ENCODE data around the gene ZNF530.

The ZNF530 gene

DNA sequence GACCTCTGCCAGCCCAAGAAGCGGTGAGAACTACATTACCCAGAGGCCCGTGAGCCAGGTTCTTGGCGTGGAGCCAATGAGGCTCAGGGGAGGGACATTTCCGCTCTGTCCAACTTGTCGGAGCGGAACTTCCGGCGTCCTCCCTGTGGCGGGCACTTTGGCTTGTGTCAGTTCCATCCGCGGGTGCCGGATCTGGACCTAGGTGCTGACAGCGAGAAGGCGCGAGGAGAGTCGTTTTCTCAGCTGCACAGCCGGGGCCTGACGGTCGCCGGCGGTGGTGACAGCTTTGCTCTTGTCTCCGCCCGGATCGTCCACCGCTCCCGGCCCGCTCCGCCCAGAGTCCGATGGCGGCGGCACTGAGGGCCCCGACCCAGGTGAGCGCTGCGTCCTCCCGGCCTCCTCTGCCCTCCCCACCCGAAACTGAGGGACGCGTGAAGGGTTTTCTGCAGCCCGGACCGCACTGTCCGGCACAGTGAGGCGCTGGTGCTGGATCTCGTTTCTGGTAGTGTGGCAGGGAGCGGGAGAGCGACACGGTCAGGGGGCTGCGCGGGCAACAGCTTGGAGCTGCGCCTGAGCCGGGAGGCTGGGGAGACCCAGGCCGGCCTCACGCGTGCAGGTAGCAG is at the start of gene ZNF530:
TSS of gene ZNF530 (plus strand) at position 125 of the 623 bp plus-strand sequence. CDS start 4,461 bp downstream, outside the sequence.
- peak; percentile 96 for DNase-seq

DNA sequence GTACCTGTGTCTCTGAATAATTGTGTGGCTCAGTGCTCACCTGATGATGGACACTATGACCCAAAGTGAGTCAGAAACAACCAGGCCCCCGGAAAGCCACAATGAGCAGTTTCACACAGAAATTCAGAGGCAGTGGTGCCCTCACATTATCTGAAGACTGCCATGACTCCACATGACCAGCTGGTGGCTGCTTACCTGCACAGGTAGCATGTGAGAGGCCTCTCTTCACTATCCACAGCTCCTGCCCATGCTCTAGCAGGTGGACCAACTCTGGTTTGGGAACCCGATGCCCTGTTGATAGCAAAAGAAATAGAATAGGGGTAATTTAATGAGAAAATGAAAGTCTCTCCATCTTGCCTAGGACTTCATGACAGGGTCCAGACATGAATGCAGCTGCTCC is 47.3 kb upstream of the ZNF530 start:
- no peak for DNase-seq

DNA sequence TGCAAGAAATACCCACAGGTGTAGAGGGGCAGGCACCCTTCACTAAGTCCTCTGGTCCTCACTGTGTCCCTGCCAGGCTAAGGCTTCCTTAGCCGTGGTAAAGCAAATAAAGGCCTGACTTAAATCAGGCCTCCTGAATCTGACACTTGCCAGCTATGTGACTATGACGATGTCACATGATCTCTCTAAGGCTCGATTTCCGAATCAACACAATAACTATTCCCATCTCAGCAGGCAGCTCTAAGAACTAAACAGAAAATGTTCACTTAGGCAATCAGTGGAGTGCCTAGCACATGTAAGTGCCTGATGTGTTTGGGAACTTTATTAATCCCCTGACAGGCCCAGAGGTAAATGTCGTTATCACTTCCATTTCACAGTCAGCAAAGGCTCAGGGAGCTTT is 42.0 kb upstream of the ZNF530 start:
- no peak for DNase-seq

DNA sequence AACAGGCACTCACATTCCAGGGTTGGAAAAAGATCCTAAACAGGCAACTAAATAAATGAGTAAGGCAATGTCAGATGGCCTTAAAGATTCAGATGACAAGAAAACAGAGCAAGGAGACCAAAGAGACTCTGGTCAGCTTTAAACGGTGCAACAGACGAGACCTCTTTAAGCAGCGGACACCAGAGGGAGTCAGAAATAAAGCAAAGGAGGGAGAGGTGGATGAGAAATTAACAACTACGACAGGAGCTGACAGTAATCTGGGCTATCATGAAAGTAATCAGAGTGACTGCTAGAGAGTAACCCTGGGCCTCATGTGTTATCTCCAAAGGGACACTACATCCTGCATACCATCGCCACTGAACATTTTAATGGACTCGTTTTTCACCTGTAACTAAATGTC is 41.2 kb upstream of the ZNF530 start:
- DNase-seq = no peak

DNA sequence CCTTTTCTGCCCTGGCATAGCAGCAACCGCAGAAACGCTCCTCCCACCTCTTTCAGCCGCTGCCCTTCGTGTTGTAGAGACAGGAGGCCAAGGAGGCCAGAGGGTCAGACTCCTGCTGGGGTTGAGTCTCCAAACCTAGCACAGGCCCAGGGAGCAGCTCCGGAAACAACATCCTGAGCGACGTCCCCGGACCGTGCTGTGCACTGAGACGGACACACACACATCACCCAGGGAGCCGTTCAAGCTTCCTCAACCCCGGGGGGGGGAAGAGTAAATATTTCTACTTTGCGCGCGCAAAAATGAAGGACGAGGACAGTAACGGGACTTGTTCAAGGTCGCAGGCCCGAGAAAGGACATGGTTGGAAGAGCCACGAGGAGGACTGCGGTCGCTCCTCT is 40.7 kb upstream of the ZNF530 start:
- no peak for DNase-seq

DNA sequence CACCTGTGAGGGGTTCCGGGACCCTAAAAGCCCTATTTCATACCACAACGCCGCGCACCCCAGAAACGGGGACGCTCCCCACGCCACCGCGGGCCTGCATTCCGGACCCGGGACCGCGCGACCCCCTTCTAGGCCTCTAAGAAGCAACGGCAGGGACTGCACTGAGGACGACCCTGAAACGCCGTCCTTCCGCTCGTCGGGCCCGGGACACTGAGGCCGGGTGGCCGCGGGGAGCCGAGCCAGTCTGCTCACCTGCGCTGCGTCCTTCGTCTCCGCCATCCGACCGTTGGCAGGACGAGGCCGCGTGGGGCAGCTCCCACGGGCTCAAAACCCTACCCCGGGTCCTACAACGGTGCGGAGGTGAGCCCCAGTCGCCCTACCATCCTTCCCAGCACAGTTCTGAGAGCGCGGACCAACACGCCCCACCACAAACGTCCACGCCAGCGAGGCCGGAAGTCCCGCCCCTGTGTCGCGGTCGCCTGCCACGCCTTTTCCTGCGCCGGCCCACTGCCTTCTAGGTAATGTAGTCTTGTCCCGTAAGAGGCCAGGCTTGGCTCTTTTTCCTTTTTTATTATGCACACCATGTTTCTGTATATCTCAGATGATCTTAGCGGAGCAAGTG is 40.2 kb upstream of the ZNF530 start, which contains the start of gene ZNF550:
TSS of gene ZNF550 (minus strand) at position 460 of the 622 bp plus-strand sequence. CDS start at position 279, 181 bp downstream.
- peak; percentile 86 for DNase-seq

DNA sequence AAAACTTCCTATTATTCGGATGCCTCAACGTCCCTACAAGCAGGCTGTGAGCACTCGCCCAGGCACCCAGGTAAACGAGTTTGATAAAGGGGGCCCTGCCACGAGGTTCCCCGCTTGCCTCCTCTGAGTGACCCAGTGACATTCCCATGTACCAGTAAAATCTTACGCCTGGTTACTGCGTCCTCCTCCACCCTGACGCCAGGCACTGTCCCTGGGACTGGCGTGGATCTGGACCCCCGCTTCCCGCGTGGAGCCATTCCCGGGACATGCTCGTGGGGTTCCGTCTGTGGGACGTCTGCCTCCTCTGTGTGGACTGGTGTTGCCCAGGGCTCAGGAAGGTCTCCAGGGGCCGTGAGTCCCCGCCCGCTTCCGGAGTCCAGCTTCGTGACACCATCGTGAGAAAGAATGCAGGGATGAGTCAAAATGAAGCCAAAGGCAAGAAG is 39.6 kb upstream of the ZNF530 start:
- no peak for DNase-seq

DNA sequence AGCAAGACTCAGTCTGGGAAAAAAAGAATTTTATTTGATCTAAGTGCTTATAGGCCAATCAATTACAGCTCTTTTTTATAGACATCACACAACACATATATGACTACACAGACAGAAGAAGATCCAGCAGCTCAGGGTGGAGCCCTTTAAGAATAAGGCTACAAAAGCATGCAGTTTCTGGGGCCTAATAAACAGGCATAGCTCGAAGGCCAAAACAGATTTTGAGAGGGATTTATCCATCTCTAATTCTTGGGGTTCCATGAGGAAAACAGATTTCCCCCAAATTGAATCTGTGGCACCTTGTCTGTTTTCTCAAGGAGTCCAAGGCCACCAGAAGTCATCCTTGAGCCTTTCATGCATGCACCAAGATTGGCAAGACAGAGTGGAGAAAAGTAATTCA is 36.1 kb upstream of the ZNF530 start:
- no peak for DNase-seq

DNA sequence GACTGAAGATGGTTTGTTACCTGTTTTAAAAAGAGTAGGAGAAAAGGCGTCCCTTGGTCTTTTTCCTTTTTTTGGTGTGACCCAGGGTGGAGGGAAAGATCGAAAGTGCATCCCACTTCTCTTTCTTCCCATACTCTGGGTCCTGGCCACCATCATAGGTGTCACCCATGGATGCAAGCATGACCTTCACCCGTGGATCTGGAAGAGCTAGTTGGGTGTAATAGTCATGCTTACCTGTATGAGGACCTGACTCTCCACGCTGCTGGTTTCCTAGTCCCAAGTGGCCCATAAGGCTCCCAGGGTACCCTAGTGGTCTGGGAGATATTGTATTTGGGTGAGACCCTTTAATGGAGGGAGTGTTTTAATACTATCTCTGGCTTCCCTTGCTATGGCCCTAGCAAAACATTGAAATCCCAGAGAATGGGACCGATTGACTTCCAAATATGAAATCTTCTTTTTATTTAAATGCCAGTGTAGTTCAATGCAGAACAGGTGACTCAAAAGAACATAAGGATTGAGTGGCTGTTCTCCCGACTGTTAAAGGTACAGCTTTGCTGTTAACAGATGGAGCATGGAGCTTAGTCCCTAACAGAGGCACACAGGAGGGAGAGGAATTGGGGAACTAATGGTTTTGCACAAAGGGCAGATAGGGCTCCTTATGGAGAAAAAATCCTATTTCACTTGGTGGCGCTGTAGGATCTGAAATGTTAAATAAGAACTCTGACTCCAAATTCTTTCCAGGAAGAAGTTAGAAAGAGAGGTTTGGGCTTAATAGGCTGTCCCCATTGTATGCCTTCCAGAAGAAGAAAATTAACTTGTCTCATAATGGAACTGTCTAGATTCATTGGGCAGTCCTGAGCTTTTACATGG is 33.1 kb upstream of the ZNF530 start:
- peak; percentile 36 for DNase-seq

DNA sequence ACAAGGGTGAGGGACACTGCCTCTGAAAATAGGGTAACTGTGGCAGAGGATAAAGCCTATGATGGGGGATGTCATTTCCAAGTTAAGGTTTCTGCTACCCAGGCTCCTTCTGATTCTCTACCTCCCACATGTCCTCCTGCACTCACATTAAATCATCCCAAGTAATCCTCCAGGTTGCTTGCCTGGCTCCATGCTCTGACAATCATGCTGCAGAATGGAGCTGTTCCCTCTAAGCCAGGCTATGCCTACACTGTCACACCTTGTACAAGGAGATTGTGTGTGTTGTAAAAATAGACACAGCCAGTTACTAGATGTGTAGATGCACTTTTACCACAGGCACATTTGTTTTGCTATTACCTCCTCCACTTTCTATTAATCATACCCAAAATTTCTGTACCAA is 29.0 kb upstream of the ZNF530 start:
- no peak for DNase-seq

DNA sequence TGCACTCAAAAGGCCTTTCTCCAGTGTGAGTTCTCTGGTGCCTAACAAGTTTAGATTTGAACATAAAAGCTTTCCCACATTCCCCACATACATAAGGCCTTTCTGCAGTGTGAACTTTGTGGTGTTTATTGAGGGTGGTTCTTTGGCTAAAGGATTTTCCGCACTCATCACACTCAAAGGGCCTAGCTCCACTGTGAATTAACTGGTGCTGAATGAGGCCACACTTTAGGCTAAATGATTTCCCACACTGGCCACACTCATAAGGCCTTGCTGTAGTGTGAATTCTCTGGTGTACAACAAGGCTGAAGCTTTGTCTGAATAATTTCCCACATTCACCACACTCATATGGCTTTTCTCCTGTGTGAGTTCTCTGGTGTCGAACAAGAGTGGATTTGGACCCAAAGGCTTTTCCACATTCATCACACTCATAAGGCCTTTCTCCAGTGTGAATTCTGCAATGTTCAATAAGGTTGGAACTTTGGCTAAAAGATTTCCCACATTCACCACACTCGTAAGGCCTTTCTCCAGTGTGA is 27.2 kb upstream of the ZNF530 start:
- no peak for DNase-seq

DNA sequence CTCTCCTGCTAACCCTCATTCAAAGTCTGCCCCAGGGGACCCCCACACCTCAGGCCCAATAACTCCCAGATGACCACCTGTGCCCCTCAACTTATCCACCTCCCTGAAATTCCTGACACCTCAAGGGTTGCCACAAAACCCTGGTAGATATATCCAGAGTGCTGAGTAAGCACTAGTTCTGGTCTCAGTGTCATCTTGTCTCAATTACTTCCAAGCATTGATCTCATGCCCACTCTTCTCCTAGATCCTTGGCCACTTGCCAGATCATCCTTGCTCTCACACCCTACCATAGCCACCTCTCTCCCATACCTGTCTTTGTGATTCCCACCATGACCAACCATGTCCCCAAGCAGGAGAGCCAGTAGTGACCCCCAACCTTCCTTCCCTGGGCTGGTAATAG is 23.0 kb upstream of the ZNF530 start:
- no peak for DNase-seq

DNA sequence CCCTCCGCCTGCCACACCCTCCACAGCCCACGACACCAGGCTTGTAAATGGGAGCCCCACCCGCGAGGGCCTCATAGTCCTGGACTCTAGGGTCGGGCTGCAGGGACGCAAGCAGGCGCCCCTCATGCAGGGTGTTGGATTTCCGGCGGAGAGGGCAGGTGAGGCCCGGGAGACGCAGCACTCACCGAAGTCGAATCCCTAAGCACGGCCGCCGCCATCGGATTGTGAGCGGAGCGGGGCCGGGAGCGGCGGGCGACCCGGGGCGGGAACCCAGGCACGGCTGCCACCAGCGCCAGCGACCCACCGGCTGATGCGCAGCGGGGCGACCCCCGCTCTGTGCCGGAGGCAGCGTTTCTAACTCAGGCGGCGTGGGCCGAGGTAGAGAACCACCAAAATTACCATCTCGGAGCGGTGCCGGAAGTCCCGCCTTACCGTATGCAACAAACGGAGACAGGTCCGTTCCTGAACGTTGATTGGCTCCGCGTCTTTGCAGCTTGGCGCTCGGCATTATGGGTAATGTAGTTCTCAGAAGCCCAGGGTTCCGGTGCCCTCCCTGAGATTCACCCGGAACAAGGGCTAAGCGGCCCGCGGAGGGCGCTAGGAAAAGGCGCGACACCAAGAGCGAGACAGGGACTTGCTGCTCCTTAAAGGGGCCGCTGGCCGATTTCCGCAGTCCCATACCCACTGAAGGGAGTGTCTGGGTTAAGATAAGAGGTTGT is 21.0 kb upstream of the ZNF530 start, which contains the start of gene ZNF416:
TSS of gene ZNF416 (minus strand) at position 425 of the 719 bp plus-strand sequence. CDS start at position 218, 207 bp downstream.
- DNase-seq = peak; percentile 99

DNA sequence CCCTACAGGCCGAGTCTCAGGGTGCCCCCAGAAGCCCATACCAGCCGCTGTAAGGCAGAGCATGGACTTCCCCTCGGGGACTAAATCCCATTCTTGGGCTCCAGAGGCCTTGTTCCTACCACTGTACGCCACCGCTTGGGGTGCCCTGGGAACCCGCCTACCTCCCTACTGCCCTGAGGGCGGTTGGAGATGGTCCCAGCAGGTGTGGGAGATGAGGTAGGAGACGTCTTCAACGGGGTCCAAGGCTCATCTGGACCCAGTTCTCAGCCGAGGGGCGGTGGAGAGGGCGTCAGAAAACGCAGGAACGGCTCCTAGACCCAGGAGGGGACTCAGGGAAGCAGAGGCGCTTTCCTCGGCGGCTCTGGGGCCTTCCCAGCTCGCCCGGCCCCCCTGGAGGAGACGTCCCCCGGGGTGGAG is 16.6 kb upstream of the ZNF530 start:
- no peak for DNase-seq

DNA sequence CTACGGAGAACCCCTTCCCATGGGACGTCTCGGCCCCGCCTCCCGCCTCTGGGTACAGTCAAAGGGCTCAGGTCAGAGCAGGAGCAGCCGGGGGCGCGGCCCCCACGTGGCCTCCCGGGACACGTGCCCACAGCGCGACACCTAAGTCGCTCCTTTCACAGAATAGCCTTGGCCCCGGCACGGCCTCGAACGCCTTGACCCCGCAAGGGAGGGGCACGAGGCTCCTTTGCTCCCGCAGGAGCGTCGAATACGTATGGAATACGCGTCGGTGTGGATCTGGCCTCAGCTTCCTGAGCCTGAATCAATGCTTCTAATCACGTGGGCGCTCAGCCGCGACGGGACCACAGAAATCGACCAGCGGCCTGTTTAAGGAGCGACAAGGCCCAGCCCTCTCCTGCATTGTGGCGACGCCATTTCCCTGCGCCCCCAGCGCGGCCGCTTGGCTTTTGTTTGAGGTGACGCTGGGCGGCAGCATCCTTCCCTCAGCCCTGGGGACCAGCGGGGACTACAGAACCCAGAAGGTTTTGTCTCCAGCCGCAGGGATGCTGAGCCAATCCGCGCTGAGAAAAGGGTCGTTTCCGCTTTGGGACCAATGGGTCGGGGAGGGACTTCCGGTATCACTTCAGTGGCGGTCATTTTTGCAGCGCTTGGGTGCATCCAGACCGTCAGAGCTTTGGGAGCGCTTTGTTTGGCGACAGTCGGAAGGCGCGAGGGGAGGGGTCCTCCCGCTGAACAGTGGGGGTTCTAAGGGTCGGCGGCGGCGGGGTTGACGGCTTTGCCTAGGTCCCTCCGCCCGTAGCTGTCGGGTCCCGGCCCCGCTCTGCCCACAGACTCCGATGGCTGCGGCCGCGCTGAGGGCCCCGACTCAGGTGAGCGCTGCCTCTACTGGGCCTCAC is 15.9 kb upstream of the ZNF530 start, which contains the start of gene ZIK1:
TSS of gene ZIK1 (plus strand) at position 625 of the 896 bp plus-strand sequence. CDS start at position 837, 212 bp downstream.
- DNase-seq = peak; percentile 91

DNA sequence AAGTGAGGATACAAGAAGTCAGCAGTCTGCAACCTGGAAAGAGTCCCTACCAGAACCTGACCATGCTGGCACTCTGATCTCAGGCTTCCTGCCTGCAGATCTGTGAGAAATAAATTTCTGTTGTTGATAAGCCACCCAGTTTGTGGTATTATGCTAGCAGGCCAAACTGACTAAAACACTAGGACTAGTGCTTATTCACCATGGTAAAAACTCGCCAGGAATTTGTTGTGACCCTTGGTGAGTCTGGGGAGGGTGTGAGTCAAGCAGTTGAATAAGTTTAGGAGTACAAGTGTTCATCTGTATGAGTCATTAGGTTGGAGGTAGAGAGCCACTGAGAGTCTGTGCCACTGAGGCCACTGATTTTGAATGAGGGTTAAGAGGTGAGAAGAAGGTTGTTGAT is 12.2 kb upstream of the ZNF530 start:
- no peak for DNase-seq

DNA sequence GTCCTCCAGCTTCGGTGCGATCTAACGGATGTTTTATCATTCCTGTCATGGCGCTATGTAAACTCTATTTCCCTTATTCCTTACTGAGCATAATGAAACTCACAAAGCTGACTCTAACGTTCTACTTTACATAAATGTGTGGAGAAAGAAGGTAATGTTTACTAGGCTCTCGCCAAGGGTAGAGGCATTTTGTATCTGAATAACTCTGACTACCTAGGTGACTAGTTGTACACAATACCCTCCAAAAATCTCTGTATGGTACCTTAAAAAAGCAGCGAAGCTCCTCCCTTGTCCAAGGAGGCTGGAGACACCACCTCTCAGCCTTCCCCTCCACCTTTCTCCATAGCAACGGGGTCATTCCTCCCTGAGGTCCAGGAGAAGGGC is 316 bp upstream of the ZNF530 start:
- no peak for DNase-seq

DNA sequence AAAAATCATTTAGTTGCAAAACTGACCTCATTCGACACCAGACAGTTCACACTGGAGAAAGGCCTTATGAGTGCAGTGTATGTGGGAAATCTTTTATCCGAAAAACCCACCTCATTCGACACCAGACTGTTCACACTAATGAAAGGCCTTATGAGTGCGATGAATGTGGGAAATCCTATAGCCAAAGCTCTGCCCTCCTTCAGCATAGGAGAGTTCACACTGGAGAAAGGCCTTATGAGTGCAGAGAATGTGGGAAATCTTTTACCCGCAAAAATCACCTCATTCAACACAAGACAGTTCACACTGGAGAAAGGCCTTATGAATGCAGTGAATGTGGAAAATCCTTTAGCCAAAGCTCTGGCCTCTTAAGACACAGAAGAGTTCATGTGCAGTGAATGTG is 7.2 kb downstream of the ZNF530 start:
- no peak for DNase-seq

DNA sequence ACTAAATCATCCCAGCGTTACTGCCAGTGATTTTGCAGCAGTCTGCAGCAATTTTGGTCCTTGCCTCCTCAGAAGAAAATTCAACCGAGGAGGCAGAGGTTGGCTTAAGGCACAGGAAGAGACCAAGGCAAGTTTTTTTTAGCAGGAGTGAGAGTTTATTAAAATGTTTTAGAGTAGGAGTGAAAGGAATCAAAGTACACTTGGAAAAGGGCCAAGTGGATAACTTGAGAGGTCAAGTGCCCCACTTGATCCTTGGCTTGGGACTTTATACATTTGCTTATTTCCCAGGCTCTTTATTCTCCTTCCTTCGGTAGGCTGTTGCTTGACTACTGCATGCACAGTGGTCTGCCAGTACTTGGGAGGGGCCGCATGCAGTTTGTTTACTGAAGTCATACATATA is 11.4 kb downstream of the ZNF530 start:
- DNase-seq = no peak

DNA sequence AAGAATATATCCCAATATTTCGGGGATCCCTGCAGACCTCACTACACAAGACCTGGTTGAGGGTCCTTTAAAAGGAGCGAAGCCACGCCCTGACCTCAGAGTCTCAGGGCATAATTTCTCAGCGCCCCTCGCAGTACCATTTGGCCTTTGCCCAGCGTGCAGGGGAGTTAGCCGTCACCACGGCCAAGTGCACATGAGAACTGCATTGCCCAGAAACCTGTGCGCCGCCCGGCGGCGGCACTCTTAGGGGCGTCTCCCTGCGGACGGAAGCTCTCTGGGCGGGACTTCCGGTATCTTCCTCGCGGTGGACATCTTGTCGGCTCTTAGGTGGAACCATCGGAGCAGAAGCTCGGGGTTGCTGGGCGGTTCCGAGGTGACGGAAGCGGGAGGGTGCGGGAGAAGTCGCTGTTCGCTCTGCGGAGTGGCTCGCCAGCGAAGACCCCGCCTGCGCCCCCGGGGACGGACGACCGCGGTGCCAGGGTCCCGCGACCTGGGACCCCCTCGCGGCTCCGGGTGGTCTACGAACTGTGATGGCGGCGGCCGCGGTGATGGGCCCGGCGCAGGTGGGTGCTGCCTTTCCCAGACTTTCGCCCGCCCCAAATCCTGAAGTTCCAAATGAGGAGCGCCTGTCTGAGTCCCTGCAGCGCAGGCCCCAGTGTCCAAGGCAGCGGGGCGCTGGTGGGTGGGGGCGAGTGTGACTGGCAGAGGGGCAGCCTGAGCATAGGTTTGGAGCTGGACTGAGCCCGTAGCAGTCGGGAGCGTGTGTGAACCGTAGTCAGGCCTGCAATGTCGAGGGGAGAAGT is 14.5 kb downstream of the ZNF530 start, which contains the start of gene ZNF134:
TSS of gene ZNF134 (plus strand) at position 302 of the 803 bp plus-strand sequence. CDS start 5,227 bp downstream, outside the sequence.
- peak; percentile 94 for DNase-seq
